Measurements from ENCODE around the gene LAX1. TPM values are rescaled to one million over a fixed set of nuclear protein-coding genes. Genes with fewer than 3 reads are reported as not detected.

LAX1 gene
- total and polyA plus RNA-seq, 2 of the 4 experiments (the other 2 are of a cell fraction): 0.03 TPM; not detected in 1

- Histone ChIP-seq H2AFZ (replicated peaks; ENCODE audit: low read length, poor library complexity) (no peak overlapping the region), H3K27ac (ENCODE audit: insufficient read depth, low read length) (no peak overlapping the region), H3K56ac (ENCODE audit: extremely low read depth, insufficient read depth, low read length) (no peak overlapping the region), H2BK20ac (ENCODE audit: low read depth, low read length) (no peak overlapping the region), H3K9me1 (ENCODE audit: insufficient read depth, low read length) (no peaks in the 10 kb centered on the region), H3K4me1 (ENCODE audit: control insufficient read depth, insufficient read depth, low read length) (no peaks in the 10 kb centered on the region), H4K5ac (ENCODE audit: low read depth, low read length) (no peak overlapping the region), H3K14ac (replicated peaks; ENCODE audit: low read depth, low read length) (no peak overlapping the region), H3K23ac (ENCODE audit: low read depth, low read length) (no peak overlapping the region), H3K4ac (ENCODE audit: low read depth, low read length) (no peak overlapping the region), H3K18ac (ENCODE audit: low read depth, low read length) (no peak overlapping the region), H3K36me3 (ENCODE audit: control insufficient read depth, insufficient read depth, low read length) (no peaks in the 10 kb centered on the region), H2BK120ac (ENCODE audit: low read depth, low read length) (no peak overlapping the region), H3K9ac (ENCODE audit: low read depth, low read length) (no peak overlapping the region), H2BK5ac (ENCODE audit: low read depth, low read length, poor library complexity, severe bottlenecking) (no peak overlapping the region), H4K8ac (ENCODE audit: low read depth in 2 of 2, low read length in 2 of 2) (no peak overlapping the region), H4K20me1 (ENCODE audit: insufficient read depth, low read length) (no peaks in the 10 kb centered on the region), H3K79me1 (ENCODE audit: low read depth in 1 of 2, low read length in 2 of 2) (no peaks in the 10 kb centered on the region), H3K4me3 (ENCODE audit: insufficient read depth, low read depth, low read length) (no peak overlapping the region), H2AK9ac (replicated peaks; ENCODE audit: low read depth, low read length, poor library complexity) (no peak overlapping the region), H3K27me3 (ENCODE audit: control insufficient read depth, insufficient read depth, low read length) (peaks cover 3% of the 10 kb centered on the region; the same call in 1 of the 2 replicates), H2BK15ac (ENCODE audit: low read depth, low read length) (no peak overlapping the region), H4K91ac (ENCODE audit: insufficient read depth, low read depth, low read length) (no peak overlapping the region), H2AK5ac (ENCODE audit: low read depth, low read length) (no peak overlapping the region), H3K9me3 (ENCODE audit: control insufficient read depth, insufficient read depth, low read length) (no peaks in the 10 kb centered on the region), H3K4me2 (ENCODE audit: low read depth, low read length) (no peak overlapping the region)
- DNase-seq (no peak), ATAC-seq (ENCODE audit: low read depth) (peak; percentile 56; the same call in 1 of the 2 replicates)
- dilution Hi-C loops (cut with HindIII; ENCODE audit: low sequenced_read_pairs, unreplicated experiment): no loop called here
- no CpG with 5 or more reads among the region's 4 CpGs for WGBS, 2 experiments (ENCODE audit: extremely low coverage in 2 of 2, insufficient read length in 1 of 2)
- ChIA-PET POLR2A (ENCODE audit: unreplicated experiment) (no interaction called here), CTCF (no interaction called here)
- intact Hi-C loops (cut with micrococcal nuclease): no loop called here
- in situ Hi-C loops (cut with MboI; ENCODE audit: low sequenced_read_pairs): no loop called here
- no TSS peak for BruUV-seq (replicated peaks)
- TF ChIP-seq BHLHE40 (IDR thresholded peaks at IDR 0.05; ENCODE audit: low read depth, low read length): no peak
- TF ChIP-seq MAZ (IDR thresholded peaks at IDR 0.05; ENCODE audit: borderline replicate concordance, low read depth, low read length): no peak
- no peak for TF ChIP-seq MXI1 (IDR thresholded peaks at IDR 0.05; ENCODE audit: borderline replicate concordance, low read depth, low read length)
- TF ChIP-seq CEBPB (IDR thresholded peaks at IDR 0.05; ENCODE audit: low read depth, low read length): no peak
- no peak for TF ChIP-seq ELK1 (IDR thresholded peaks at IDR 0.05; ENCODE audit: borderline replicate concordance, low read depth, low read length)
- no peak; the same call in 1 of the 2 replicates for TF ChIP-seq CTCF (conservative IDR thresholded peaks at IDR 0.05; ENCODE audit: low read depth, low read length)
- TF ChIP-seq USF2 (IDR thresholded peaks at IDR 0.05; ENCODE audit: low read depth, low read length): no peak
- no peak for TF ChIP-seq FOS (IDR thresholded peaks at IDR 0.05; ENCODE audit: low read depth, low read length)
Observed at GRCh38 chr1:203776636-203777035, 11.7 kb downstream of the LAX1 start.
